ENCODE data around the gene ATP23.

Gene ATP23

GRCh38 chr12:57941165-57941894 lies at the start of gene ATP23:
TSS of gene ATP23 (plus strand) at chr12:57941567. CDS start at chr12:57941702, 135 bp downstream.
- Histone ChIP-seq H3K27me3 (ENCODE audit: control insufficient read depth, insufficient read depth, low read length) (peaks cover 17% of the 10 kb centered on the region), H3K9ac (ENCODE audit: low read depth, low read length) (peak within 1 kb of the TSS; percentile 69), H3K4me1 (ENCODE audit: control insufficient read depth, insufficient read depth, low read length) (peaks cover 7% of the 10 kb centered on the region), H3K36me3 (ENCODE audit: control insufficient read depth, insufficient read depth, low read length) (no peaks in the 10 kb centered on the region), H3K9me3 (ENCODE audit: control insufficient read depth, insufficient read depth, low read length) (no peaks in the 10 kb centered on the region), H3K4me3 (ENCODE audit: low read depth, low read length) (peak within 1 kb of the TSS; percentile 99), H3K27ac (ENCODE audit: low read depth, low read length) (peak within 1 kb of the TSS; percentile 84)

- Histone ChIP-seq H3K9me3 (ENCODE audit: control insufficient read depth, insufficient read depth, low read length) (no peaks in the 10 kb centered on the region), H3K36me3 (ENCODE audit: control insufficient read depth, insufficient read depth, low read length) (no peaks in the 10 kb centered on the region), H3K27ac (ENCODE audit: low read depth, low read length) (no peak overlapping the region), H3K9ac (ENCODE audit: low read depth, low read length) (no peak overlapping the region), H3K4me3 (ENCODE audit: low read depth, low read length) (no peak overlapping the region), H3K4me1 (ENCODE audit: control insufficient read depth, insufficient read depth, low read length) (peaks cover 44% of the 10 kb centered on the region), H3K27me3 (ENCODE audit: control insufficient read depth, insufficient read depth, low read length) (peaks cover 4% of the 10 kb centered on the region)
Observed at GRCh38 chr12:57892232-57892972, 49.0 kb upstream of the ATP23 start.

- Histone ChIP-seq H3K36me3 (ENCODE audit: control insufficient read depth, insufficient read depth, low read length) (no peaks in the 10 kb centered on the region), H3K9me3 (ENCODE audit: control insufficient read depth, insufficient read depth, low read length) (no peaks in the 10 kb centered on the region), H3K27me3 (ENCODE audit: control insufficient read depth, insufficient read depth, low read length) (peaks cover 10% of the 10 kb centered on the region), H3K4me3 (ENCODE audit: low read depth, low read length) (no peak overlapping the region), H3K9ac (ENCODE audit: low read depth, low read length) (no peak overlapping the region), H3K27ac (ENCODE audit: low read depth, low read length) (peak overlapping the region; percentile 71), H3K4me1 (ENCODE audit: control insufficient read depth, insufficient read depth, low read length) (peaks cover 33% of the 10 kb centered on the region)
Observed at GRCh38 chr12:57893431-57894353, 47.7 kb upstream of the ATP23 start.

DNA sequence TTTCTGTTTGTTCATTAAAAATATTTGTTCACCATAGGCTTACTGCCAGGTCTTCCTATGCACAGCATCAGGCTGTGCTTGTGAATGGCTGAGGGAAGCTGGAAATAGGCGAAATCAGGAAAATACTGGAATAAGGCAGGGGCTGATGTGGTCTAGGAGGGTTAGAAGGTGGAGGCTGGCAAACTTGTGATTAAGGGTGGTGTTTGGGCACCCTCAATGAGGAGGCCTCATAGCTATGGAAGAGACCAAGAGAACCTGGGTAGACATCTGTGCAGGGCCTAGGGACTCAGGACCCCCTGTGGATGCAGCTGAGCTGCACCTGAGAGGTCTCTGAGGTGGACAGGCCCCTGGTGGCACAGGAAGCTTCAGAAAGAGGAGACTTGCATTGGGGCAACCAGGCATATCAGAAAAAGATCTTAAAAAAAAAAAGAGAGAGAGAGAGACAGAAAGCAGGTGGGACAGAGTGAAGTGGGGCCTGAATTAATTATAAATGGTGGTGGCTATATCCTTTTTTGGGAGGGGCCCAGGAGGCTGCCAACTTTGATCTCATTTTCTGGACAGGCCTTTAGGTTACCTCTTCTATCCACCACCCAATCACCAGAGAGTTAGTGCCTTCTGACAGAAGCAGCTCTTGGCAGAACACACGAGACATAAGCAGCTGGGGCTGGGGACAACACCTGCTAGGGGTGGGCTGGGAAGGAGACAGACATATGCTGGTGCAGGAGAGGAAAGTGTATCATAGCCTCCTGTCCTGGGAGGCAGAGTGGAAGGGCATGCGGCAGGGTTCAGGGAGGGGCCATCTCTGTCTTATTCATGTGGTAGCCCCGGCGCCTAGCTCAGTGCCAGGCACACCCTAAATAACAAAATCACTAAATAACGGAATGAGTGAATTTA lies 46.7 kb upstream of the ATP23 start:
- H3K4me1 ChIP-seq (ENCODE audit: control insufficient read depth, insufficient read depth, low read length): peaks cover 25% of the 10 kb centered on the region
- no peaks in the 10 kb centered on the region for H3K9me3 ChIP-seq (ENCODE audit: control insufficient read depth, insufficient read depth, low read length)
- H3K36me3 ChIP-seq (ENCODE audit: control insufficient read depth, insufficient read depth, low read length): no peaks in the 10 kb centered on the region
- no peak overlapping the region for H3K4me3 ChIP-seq (ENCODE audit: low read depth, low read length)
- H3K27me3 ChIP-seq (ENCODE audit: control insufficient read depth, insufficient read depth, low read length): peaks cover 10% of the 10 kb centered on the region
- no peak overlapping the region for H3K9ac ChIP-seq (ENCODE audit: low read depth, low read length)
- peak overlapping the region; percentile 71 for H3K27ac ChIP-seq (ENCODE audit: low read depth, low read length)

GRCh38 chr12:57895389-57896114 lies 45.8 kb upstream of the ATP23 start:
- Histone ChIP-seq H3K36me3 (ENCODE audit: control insufficient read depth, insufficient read depth, low read length) (no peaks in the 10 kb centered on the region), H3K27me3 (ENCODE audit: control insufficient read depth, insufficient read depth, low read length) (peaks cover 10% of the 10 kb centered on the region), H3K4me1 (ENCODE audit: control insufficient read depth, insufficient read depth, low read length) (peaks cover 25% of the 10 kb centered on the region), H3K9me3 (ENCODE audit: control insufficient read depth, insufficient read depth, low read length) (no peaks in the 10 kb centered on the region), H3K9ac (ENCODE audit: low read depth, low read length) (no peak overlapping the region), H3K27ac (ENCODE audit: low read depth, low read length) (no peak overlapping the region), H3K4me3 (ENCODE audit: low read depth, low read length) (no peak overlapping the region)

- no peaks in the 10 kb centered on the region for H3K36me3 ChIP-seq (ENCODE audit: control insufficient read depth, insufficient read depth, low read length)
- H3K4me3 ChIP-seq (ENCODE audit: low read depth, low read length): peak overlapping the region; percentile 55
- no peak overlapping the region for H3K27ac ChIP-seq (ENCODE audit: low read depth, low read length)
- peaks cover 10% of the 10 kb centered on the region for H3K27me3 ChIP-seq (ENCODE audit: control insufficient read depth, insufficient read depth, low read length)
- no peak overlapping the region for H3K9ac ChIP-seq (ENCODE audit: low read depth, low read length)
- H3K4me1 ChIP-seq (ENCODE audit: control insufficient read depth, insufficient read depth, low read length): peaks cover 25% of the 10 kb centered on the region
- no peaks in the 10 kb centered on the region for H3K9me3 ChIP-seq (ENCODE audit: control insufficient read depth, insufficient read depth, low read length)
Observed at GRCh38 chr12:57896115-57896433, 45.3 kb upstream of the ATP23 start.

- H3K9me3 ChIP-seq (ENCODE audit: control insufficient read depth, insufficient read depth, low read length): no peaks in the 10 kb centered on the region
- H3K4me3 ChIP-seq (ENCODE audit: low read depth, low read length): peak overlapping the region; percentile 55
- no peaks in the 10 kb centered on the region for H3K36me3 ChIP-seq (ENCODE audit: control insufficient read depth, insufficient read depth, low read length)
- peaks cover 10% of the 10 kb centered on the region for H3K27me3 ChIP-seq (ENCODE audit: control insufficient read depth, insufficient read depth, low read length)
- H3K27ac ChIP-seq (ENCODE audit: low read depth, low read length): no peak overlapping the region
- peaks cover 25% of the 10 kb centered on the region for H3K4me1 ChIP-seq (ENCODE audit: control insufficient read depth, insufficient read depth, low read length)
- no peak overlapping the region for H3K9ac ChIP-seq (ENCODE audit: low read depth, low read length)
Observed at GRCh38 chr12:57896434-57897201, 44.7 kb upstream of the ATP23 start.

DNA sequence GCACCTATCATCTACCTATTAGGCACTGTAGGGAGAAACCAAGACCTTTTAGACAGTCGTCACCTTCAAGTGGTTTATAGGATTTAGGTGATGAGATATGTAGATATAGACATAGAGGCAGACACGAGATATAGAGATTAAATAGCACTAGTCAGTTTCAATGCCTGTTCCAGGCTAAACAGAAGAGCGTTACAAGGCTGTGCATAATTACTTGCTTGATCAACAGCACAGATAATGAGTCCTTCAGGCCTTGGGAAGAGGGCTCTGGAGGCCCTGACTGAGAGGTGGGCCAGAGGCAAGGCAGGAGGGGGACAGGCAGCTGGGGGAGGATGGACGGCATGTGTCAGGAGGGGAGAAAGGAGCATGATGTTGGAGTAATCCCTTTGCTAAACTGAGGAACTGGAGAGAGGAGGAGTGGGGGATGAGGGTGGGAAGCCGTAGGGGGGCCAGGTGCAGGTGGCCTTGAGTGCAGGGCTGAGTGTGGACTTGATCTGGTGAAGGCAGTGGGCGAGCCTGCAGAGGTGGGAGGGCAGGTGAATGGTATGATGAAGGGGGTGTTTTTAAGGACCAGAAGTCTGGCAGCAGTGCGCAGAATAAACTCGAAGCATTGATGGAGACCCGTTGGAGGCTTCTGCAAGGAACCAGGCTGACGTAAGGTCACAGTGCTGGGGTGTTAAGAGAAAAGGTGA lies 43.9 kb upstream of the ATP23 start:
- Histone ChIP-seq H3K9ac (ENCODE audit: low read depth, low read length) (no peak overlapping the region), H3K27me3 (ENCODE audit: control insufficient read depth, insufficient read depth, low read length) (peaks cover 10% of the 10 kb centered on the region), H3K4me3 (ENCODE audit: low read depth, low read length) (peak overlapping the region; percentile 55), H3K36me3 (ENCODE audit: control insufficient read depth, insufficient read depth, low read length) (no peaks in the 10 kb centered on the region), H3K27ac (ENCODE audit: low read depth, low read length) (no peak overlapping the region), H3K4me1 (ENCODE audit: control insufficient read depth, insufficient read depth, low read length) (peaks cover 25% of the 10 kb centered on the region), H3K9me3 (ENCODE audit: control insufficient read depth, insufficient read depth, low read length) (no peaks in the 10 kb centered on the region)

DNA sequence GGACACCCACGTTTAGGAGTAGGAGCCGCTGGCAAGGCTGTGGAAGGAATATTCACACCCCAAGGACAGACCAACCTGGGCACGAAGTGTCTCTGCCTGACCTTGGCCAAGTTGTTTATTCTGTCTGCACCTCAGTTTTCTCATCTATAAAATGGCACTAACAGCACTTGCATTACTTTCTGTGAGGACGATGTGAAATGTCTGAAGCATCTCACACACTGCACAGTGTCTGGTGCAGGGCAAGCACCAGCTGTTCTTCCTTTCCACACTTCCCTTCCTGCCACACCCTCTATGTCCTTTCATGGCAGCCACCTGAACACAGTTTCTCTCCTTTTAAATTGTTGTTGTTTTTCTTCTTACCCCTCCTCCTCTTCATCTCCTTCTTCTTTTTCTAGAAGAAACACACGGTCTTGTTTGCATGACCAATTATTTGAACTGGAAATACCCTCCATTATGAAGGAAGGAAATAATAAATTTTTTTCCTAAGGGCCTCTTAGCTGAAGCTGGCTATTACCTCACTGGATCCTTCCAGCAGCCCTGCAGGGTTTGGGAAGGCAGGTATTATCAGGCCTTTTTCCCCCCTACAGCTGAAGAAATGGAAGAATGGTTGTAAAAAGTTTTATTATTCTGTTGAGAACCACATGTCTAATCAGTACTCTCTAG lies 42.9 kb upstream of the ATP23 start:
- Histone ChIP-seq H3K4me1 (ENCODE audit: control insufficient read depth, insufficient read depth, low read length) (peaks cover 23% of the 10 kb centered on the region), H3K9ac (ENCODE audit: low read depth, low read length) (no peak overlapping the region), H3K27me3 (ENCODE audit: control insufficient read depth, insufficient read depth, low read length) (peaks cover 10% of the 10 kb centered on the region), H3K4me3 (ENCODE audit: low read depth, low read length) (no peak overlapping the region), H3K9me3 (ENCODE audit: control insufficient read depth, insufficient read depth, low read length) (no peaks in the 10 kb centered on the region), H3K36me3 (ENCODE audit: control insufficient read depth, insufficient read depth, low read length) (no peaks in the 10 kb centered on the region), H3K27ac (ENCODE audit: low read depth, low read length) (no peak overlapping the region)
